Measurements from ENCODE around the gene LVRN.

- TF ChIP-seq POLR2A (IDR thresholded peaks at IDR 0.05) (no peak), EP300 (IDR thresholded peaks at IDR 0.05; ENCODE audit: low read depth) (no peak), CTCF (IDR thresholded peaks at IDR 0.05) (no peak)
These were observed 5.3 kb upstream of the LVRN start for GRCh38 chr5:115956957-115957356.
